Transverse colon (tissue), 4 donors: ENCODE results near the gene RAD54L2.

ENCODE experiments used
- CTCF ChIP-seq, 5 experiments: fragments of 200-600 bp in 3 of 5; fragments of 450-650 bp in 2 of 5; sonication (generic) in 3 of 5; IDR thresholded peaks; 1 replicate in 2 of 5; 2 replicates in 3 of 5; pipeline ENCODE4 v1.5.1; 2016 to 2017; ENCODE audit warnings: antibody characterized with exemption in 5 of 5, inconsistent platforms in 3 of 5, mild to moderate bottlenecking in 2 of 5, moderate library complexity in 1 of 5
- EP300 ChIP-seq: sonication (generic); formaldehyde crosslinking; IDR thresholded peaks from one replicate; pipeline ENCODE4 v1.6.1; 2017; ENCODE audit warnings: antibody characterized with exemption, low read depth
- POLR2A ChIP-seq: fragments of 450-650 bp; IDR thresholded peaks from one replicate; pipeline ENCODE4 v1.6.1; 2016; ENCODE audit warnings: antibody characterized with exemption, mild to moderate bottlenecking, moderate library complexity
- POLR2AphosphoS5 ChIP-seq, 3 donors: sonication (generic); formaldehyde crosslinking; IDR thresholded peaks; one replicate each; pipeline ENCODE4 v1.6.1; 2016; ENCODE audit warnings: antibody characterized with exemption in 3 of 3

- TF ChIP-seq CTCF (IDR thresholded peaks at IDR 0.05) (no peak), POLR2A (no peak), EP300 (no peak), POLR2AphosphoS5 (IDR thresholded peaks at IDR 0.05) (no peak)
These were observed 8.0 kb upstream of the RAD54L2 start for GRCh38 chr3:51530485-51530884.
